A549 (cell line): ENCODE data around the gene TRMT1. TPM values are rescaled to one million over a fixed set of nuclear protein-coding genes. Genes with fewer than 3 reads are reported as not detected.

Source experiments
- ATAC-seq, 2 experiments: fragments of 200-7000 bp in 1 of 2; fragments of >200 bp in 1 of 2; cut with Nextera tagmentation in 1 of 2; cut with Tn5 transposase in 1 of 2; 3 replicates each; pipeline versions ENCODE4 v1.8.0 to v1.9.1; 2018 to 2020; ENCODE audit warnings: mild to moderate bottlenecking in 1 of 2, moderate library complexity in 1 of 2
- CTCF ChIA-PET: fragments of 300-600 bp; sonication (Branson Sonifier 250); formaldehyde crosslinking; extraction: SDS; loops from one replicate; lab custom pipeline; 2021; ENCODE audit warnings: antibody characterized with exemption, inconsistent platforms; lab: Yijun Ruan, JAX
- POLR2A ChIA-PET: fragments of 350-600 bp; formaldehyde crosslinking; extraction: SDS; loops from one replicate; lab custom pipeline; 2021; ENCODE audit warnings: antibody characterized with exemption, inconsistent platforms; lab: Yijun Ruan, JAX
- DNase-seq, 2 experiments: peaks; one replicate each; pipeline versions ENCODE4 v3.0.0 to v3.0.0-alpha.2; 2011 to 2016; ENCODE audit warnings: low read depth in 1 of 2, low spot score in 1 of 2
- FAIRE-seq: peaks from 2 replicates; lab custom pipeline; 2011; peaks lifted over from hg19 to GRCh38; lab: Jason Lieb, UNC
- H3K27ac ChIP-seq, 2 experiments: fragments of >200 bp; sonication (Bioruptor Twin); formaldehyde crosslinking; 3 replicates each; pipeline ENCODE4 v1.5.1; 2016 to 2017
- H3K4me1 ChIP-seq: fragments of >200 bp; sonication (Bioruptor Twin); formaldehyde crosslinking; 3 replicates; pipeline ENCODE4 v1.6.1; 2016
- H3K4me2 ChIP-seq: fragments of >200 bp; sonication (Bioruptor Twin); formaldehyde crosslinking; 3 replicates; pipeline ENCODE4 v1.6.1; 2016
- H3K4me3 ChIP-seq: fragments of >200 bp; sonication (Bioruptor Twin); formaldehyde crosslinking; 3 replicates; pipeline ENCODE4 v1.5.1; 2016
- H3K9me3 ChIP-seq: fragments of >200 bp; sonication (Bioruptor Twin); formaldehyde crosslinking; 3 replicates; pipeline ENCODE4 v1.6.1; 2016
- CBX2 ChIP-seq: fragments of 200-600 bp; sonication (generic); IDR thresholded peaks from 2 replicates; pipeline ENCODE4 v1.6.1; 2016; ENCODE audit warnings: low read depth, mild to moderate bottlenecking, borderline replicate concordance
- CHD4 ChIP-seq: fragments of 200-600 bp; sonication (generic); IDR thresholded peaks from 2 replicates; pipeline ENCODE4 v1.6.1; 2016; ENCODE audit warnings: antibody characterized with exemption, mild to moderate bottlenecking, borderline replicate concordance
- EHMT2 ChIP-seq: fragments of 200-600 bp; sonication (generic); IDR thresholded peaks from 2 replicates; pipeline ENCODE4 v1.6.1; 2016; ENCODE audit warnings: antibody characterized with exemption, low read depth, mild to moderate bottlenecking, moderate library complexity
- EP300 ChIP-seq, 2 experiments: fragments of >200 bp; sonication (Bioruptor Twin); formaldehyde crosslinking; IDR thresholded peaks; 2 replicates in 1 of 2; 3 replicates in 1 of 2; pipeline ENCODE4 v1.6.1; 2016 to 2017
- FOSB ChIP-seq: fragments of 250-450 bp; sonication (Bioruptor Pico); IDR thresholded peaks from 2 replicates; pipeline ENCODE4 v1.5.0; 2020; ENCODE audit warnings: mild to moderate bottlenecking, moderate library complexity
- HMGXB4 ChIP-seq: fragments of 250-450 bp; sonication (Bioruptor Pico); IDR thresholded peaks from 2 replicates; pipeline ENCODE4 v1.5.0; 2021; ENCODE audit warnings: mild to moderate bottlenecking, moderate library complexity, borderline replicate concordance
- HOXA7 ChIP-seq: fragments of 250-450 bp; sonication (Bioruptor Pico); IDR thresholded peaks from 2 replicates; pipeline ENCODE4 v1.5.0; 2020; ENCODE audit warnings: mild to moderate bottlenecking, moderate library complexity
- HOXB13 ChIP-seq: fragments of 250-450 bp; sonication (Bioruptor Pico); IDR thresholded peaks from 2 replicates; pipeline ENCODE4 v1.5.0; 2020; ENCODE audit warnings: low read depth, mild to moderate bottlenecking, moderate library complexity
- HOXB5 ChIP-seq: fragments of 250-450 bp; sonication (Bioruptor Pico); IDR thresholded peaks from 2 replicates; pipeline ENCODE4 v1.5.0; 2020; ENCODE audit warnings: mild to moderate bottlenecking, moderate library complexity
- JUN ChIP-seq, 2 experiments: fragments of >200 bp; sonication (Bioruptor Twin); formaldehyde crosslinking; IDR thresholded peaks; 2 replicates in 1 of 2; 3 replicates in 1 of 2; pipeline ENCODE4 v1.6.1; 2016 to 2017
- KDM1A ChIP-seq: fragments of 200-600 bp; sonication (generic); IDR thresholded peaks from 2 replicates; pipeline ENCODE4 v1.6.1; 2016; ENCODE audit warnings: low read depth, mild to moderate bottlenecking
- NFE2L2 ChIP-seq: fragments of 150-350 bp; conservative IDR thresholded peaks from 2 replicates; pipeline ENCODE4 v1.6.1; 2014; ENCODE audit warnings: low read length
- PBX3 ChIP-seq: IDR thresholded peaks from 2 replicates; pipeline ENCODE4 v1.6.1; 2012
- PHF8 ChIP-seq: fragments of 200-600 bp; sonication (generic); IDR thresholded peaks from 2 replicates; pipeline ENCODE4 v1.6.1; 2016; ENCODE audit warnings: low read depth, mild to moderate bottlenecking, antibody characterized with exemption, moderate library complexity, borderline replicate concordance
- POLR2A ChIP-seq: IDR thresholded peaks from 2 replicates; pipeline ENCODE4 v1.6.1; 2012; ENCODE audit warnings: mild to moderate bottlenecking, low read length
- RARB ChIP-seq: fragments of 250-450 bp; sonication (Bioruptor Pico); IDR thresholded peaks from 2 replicates; pipeline ENCODE4 v1.8.0; 2021; ENCODE audit warnings: mild to moderate bottlenecking, moderate library complexity
- RCOR1 ChIP-seq: fragments of 150-350 bp; IDR thresholded peaks from 2 replicates; pipeline ENCODE4 v1.6.1; 2014; ENCODE audit warnings: antibody characterized with exemption, low read length, low read depth
- RFX5 ChIP-seq: fragments of 450-650 bp; IDR thresholded peaks from 2 replicates; pipeline ENCODE4 v1.7.1; 2014; ENCODE audit warnings: antibody characterized with exemption, mild to moderate bottlenecking, moderate library complexity
- SMC3 ChIP-seq: fragments of >200 bp; sonication (Bioruptor Twin); formaldehyde crosslinking; IDR thresholded peaks from 3 replicates; pipeline ENCODE4 v1.6.1; 2018; ENCODE audit warnings: inconsistent platforms
- TFCP2L1 ChIP-seq: fragments of 250-450 bp; sonication (Bioruptor Pico); IDR thresholded peaks from 2 replicates; pipeline ENCODE4 v1.5.0; 2021; ENCODE audit warnings: mild to moderate bottlenecking
- ZFP36 ChIP-seq: fragments of 450-650 bp; IDR thresholded peaks from 2 replicates; pipeline ENCODE4 v1.6.1; 2014; ENCODE audit warnings: borderline replicate concordance; ENCODE audit not compliant: partially characterized antibody
- whole genome bisulfite sequencing: methylation state at CpG from one replicate; pipeline ENCODE4 v1.1.6; 2017; ENCODE audit errors: missing lambda C conversion rate; 5-methylcytosine and 5-hydroxymethylcytosine counted together
- polyA plus RNA-seq, 4 experiments: library from polyadenylated mRNA; depleted of rRNA in 3 of 4; stranded (reverse); fragments of >200 nt; fragmentation: RNase III in 1 of 4; extraction: RNeasy Plus Mini Kit Qiagen cat#74134 plus additional on column Dnase treatment in 1 of 4; gene quantifications; 2 replicates in 3 of 4; 3 replicates in 1 of 4; pipeline ENCODE4 v1.2.3, GENCODE V29; 2011 to 2017
- TF ChIP-seq, protein P1 (sequence below): IDR thresholded peaks from 2 replicates; pipeline ENCODE4 v1.6.1; 2012
- TF ChIP-seq, protein P2 (sequence below): fragments of 150-350 bp; IDR thresholded peaks from 2 replicates; pipeline ENCODE4 v1.6.1; 2014; ENCODE audit warnings: low read depth, mild to moderate bottlenecking, low read length
- TF ChIP-seq, protein P3 (sequence below): fragments of 250-450 bp; sonication (Bioruptor Pico); IDR thresholded peaks from 2 replicates; pipeline ENCODE4 v1.5.0; 2020; ENCODE audit warnings: low read depth, mild to moderate bottlenecking, moderate library complexity
- TF ChIP-seq, protein P4 (sequence below): IDR thresholded peaks from 2 replicates; pipeline ENCODE4 v1.6.1; 2012; ENCODE audit warnings: low read depth, borderline replicate concordance

TRMT1 gene
- polyA plus RNA-seq, 2 of the 4 experiments (the other 2 are of a cell fraction), result 18.2 to 29.8 TPM

DNA sequence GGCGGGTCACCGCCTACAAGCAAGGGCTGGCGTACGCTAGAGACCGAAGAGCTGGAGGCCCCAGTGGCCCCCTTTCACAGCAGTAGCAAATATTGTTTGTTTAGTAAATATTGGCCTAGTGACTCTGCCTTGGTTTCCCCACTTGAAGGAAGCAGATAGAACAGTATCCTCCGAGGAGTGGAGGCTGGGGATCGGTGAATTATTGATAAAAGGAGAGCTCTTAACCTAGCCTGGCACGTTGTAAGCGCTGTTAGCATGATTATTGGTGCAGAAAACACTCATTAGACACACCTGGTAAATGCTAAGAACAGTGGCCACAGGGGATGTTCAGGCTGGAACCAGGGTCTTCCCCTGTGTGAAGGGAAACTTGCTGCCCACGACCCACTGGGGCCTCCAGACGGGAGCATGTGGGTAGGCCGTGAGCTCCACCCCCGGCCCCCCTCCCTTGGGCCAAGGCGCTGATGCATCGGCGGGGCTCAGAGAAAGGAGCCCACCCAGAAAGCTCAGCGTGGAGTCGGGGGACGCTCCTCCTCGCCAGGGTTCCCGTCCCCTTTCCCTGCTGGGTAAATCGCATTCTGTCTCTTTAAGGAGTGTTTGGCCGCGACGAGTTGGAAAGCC, 35.9 kb upstream of the TRMT1 start:
- ChIA-PET POLR2A (interaction anchor here (0.6 to 3.2 kb wide), 11 partner anchors 10 to 175 kb away, joined by 3 to 72 read pairs (median 6); partner anchors contain the start of gene NACC1), CTCF (interaction anchor here (0.6 to 2.0 kb wide), 8 partner anchors 11 to 187 kb away, joined by 3 to 10 read pairs (median 4); partner anchors contain the start of gene NACC1)
- H3K27ac ChIP-seq, result peak overlapping the region; percentile 94 to 99
- H3K4me1 ChIP-seq, result peaks cover 19% of the 10 kb centered on the region
- no peak for DNase-seq
- no peaks in the 10 kb centered on the region for H3K9me3 ChIP-seq
- ATAC-seq, result peak in 1 of 2 experiments; percentile 4; a peak in 3 of 6 replicates
- WGBS, result 4% methylated on average over 8 of the region's 25 CpGs
- peak overlapping the region; percentile 98 for H3K4me3 ChIP-seq
- peak overlapping the region; percentile 82 for H3K4me2 ChIP-seq
- no peak for FAIRE-seq
- TF ChIP-seq FOSB (CRISPR knock-in tag) (0 out of 2 replicates have a peak, but pooled peaks have one; percentile 40), JUN (IDR thresholded peaks at IDR 0.05) (no peak; a peak in 1 of 5 replicates), HOXB13 (0 out of 2 replicates have a peak, but pooled peaks have one; percentile 26), PBX3 (peak; percentile 22; the same call in 1 of the 2 replicates), TFCP2L1 (CRISPR knock-in tag) (0 out of 2 replicates have a peak, but pooled peaks have one; percentile 50), EHMT2 (no peak), CHD4 (no peak), HMGXB4 (CRISPR knock-in tag) (peak; percentile 40; the same call in 1 of the 2 replicates)
- TF ChIP-seq, protein P1, sequence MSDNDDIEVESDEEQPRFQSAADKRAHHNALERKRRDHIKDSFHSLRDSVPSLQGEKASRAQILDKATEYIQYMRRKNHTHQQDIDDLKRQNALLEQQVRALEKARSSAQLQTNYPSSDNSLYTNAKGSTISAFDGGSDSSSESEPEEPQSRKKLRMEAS, result peak; percentile 70

DNA sequence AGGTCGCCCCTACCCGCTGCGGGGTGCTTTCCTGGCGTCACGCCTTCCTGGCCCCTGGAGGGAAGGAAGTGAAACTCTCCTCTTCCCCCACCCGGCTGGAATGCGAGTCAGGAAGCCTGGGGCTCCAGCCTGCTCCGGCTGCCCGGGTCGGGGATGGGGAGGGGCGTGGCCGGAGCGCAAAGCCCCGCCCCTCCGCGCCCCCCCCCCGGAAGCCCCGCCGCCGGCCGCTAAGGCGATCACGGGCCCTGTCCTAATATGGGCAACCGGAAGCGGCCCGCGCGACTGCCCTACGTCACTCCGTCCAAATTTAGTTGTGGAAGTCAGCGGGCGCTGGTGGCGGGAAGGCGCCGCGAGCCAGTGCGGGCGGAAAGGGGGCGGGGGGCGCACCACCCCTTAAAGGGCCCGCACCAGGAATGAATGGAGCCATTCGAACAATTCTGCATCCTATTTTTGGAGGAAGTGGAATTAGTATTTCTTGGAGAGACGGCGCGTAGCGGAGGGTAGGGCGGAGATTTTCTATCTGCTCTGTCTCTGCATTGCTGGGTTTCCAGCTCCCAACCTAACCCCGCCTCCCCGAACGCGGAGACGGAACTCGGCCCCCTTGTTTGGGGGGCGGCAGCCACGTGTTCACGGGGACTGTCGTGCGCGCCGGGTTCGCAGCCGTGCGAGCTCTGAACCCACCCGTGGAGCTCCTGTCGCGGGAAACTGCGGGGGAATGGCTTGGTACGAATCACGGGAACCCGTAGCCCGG, 35.2 kb upstream of the TRMT1 start:
- peak overlapping the region; percentile 90 for H3K4me2 ChIP-seq
- DNase-seq, result peak; percentile 93 to 95
- H3K4me1 ChIP-seq, result peaks cover 19% of the 10 kb centered on the region
- WGBS, result 2% methylated on average over 18 of the region's 71 CpGs
- CTCF ChIA-PET, result interaction anchor here (0.6 to 2.0 kb wide), 8 partner anchors 12 to 187 kb away, joined by 3 to 10 read pairs (median 4); partner anchors contain the start of gene NACC1
- POLR2A ChIA-PET, result interaction anchor here (0.6 to 3.2 kb wide), 8 partner anchors 11 to 111 kb away, joined by 3 to 72 read pairs (median 8); partner anchors contain the start of gene NACC1
- no peak for FAIRE-seq
- H3K27ac ChIP-seq, result peak overlapping the region; percentile 99 to 100
- ATAC-seq, result peak; percentile 33 to 58
- H3K9me3 ChIP-seq, result no peaks in the 10 kb centered on the region
- peak overlapping the region; percentile 98 for H3K4me3 ChIP-seq
- TF ChIP-seq RCOR1 (no peak), RFX5 (no peak), PHF8 (no peak), CBX2 (no peak), HOXA7 (CRISPR knock-in tag) (peak; percentile 57; the same call in 1 of the 2 replicates), HMGXB4 (CRISPR knock-in tag) (no peak), KDM1A (no peak), EP300 (IDR thresholded peaks at IDR 0.05) (peak in 1 of 2 experiments; percentile 48; a peak in 2 of 5 replicates), ZFP36 (peak; percentile 17), SMC3 (no peak), POLR2A (peak; percentile 80), RARB (CRISPR knock-in tag) (no peak), FOSB (CRISPR knock-in tag) (peak; percentile 27; the same call in 1 of the 2 replicates), HOXB5 (no peak), NFE2L2 (no peak)
- TF ChIP-seq, protein P2, sequence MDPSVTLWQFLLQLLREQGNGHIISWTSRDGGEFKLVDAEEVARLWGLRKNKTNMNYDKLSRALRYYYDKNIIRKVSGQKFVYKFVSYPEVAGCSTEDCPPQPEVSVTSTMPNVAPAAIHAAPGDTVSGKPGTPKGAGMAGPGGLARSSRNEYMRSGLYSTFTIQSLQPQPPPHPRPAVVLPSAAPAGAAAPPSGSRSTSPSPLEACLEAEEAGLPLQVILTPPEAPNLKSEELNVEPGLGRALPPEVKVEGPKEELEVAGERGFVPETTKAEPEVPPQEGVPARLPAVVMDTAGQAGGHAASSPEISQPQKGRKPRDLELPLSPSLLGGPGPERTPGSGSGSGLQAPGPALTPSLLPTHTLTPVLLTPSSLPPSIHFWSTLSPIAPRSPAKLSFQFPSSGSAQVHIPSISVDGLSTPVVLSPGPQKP, result peak; percentile 96
- TF ChIP-seq, protein P3, sequence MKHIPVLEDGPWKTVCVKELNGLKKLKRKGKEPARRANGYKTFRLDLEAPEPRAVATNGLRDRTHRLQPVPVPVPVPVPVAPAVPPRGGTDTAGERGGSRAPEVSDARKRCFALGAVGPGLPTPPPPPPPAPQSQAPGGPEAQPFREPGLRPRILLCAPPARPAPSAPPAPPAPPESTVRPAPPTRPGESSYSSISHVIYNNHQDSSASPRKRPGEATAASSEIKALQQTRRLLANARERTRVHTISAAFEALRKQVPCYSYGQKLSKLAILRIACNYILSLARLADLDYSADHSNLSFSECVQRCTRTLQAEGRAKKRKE (CRISPR knock-in tag), result no peak
- TF ChIP-seq, protein P4, sequence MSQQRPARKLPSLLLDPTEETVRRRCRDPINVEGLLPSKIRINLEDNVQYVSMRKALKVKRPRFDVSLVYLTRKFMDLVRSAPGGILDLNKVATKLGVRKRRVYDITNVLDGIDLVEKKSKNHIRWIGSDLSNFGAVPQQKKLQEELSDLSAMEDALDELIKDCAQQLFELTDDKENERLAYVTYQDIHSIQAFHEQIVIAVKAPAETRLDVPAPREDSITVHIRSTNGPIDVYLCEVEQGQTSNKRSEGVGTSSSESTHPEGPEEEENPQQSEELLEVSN, result peak; percentile 70; the same call in 1 of the 2 replicates
- TF ChIP-seq, protein P1, result peak; percentile 92
